Neural progenitor cell (in vitro differentiated cells): ENCODE results near the gene EED.

Experiments used
- EZH2 ChIP-seq: fragments of 200-600 bp; sonication (generic); IDR thresholded peaks from 2 replicates; pipeline ENCODE4 v1.6.1; 2017; ENCODE audit warnings: antibody characterized with exemption, mild to moderate bottlenecking, moderate library complexity
- EZH2phosphoT487 ChIP-seq: fragments of 200-600 bp; sonication (generic); IDR thresholded peaks from 2 replicates; pipeline ENCODE4 v1.6.1; 2017; ENCODE audit warnings: antibody characterized with exemption
- TF ChIP-seq, protein P1 (sequence below): fragments of 200-600 bp; sonication (generic); IDR thresholded peaks from 2 replicates; pipeline ENCODE4 v1.5.1; 2017; ENCODE audit warnings: antibody characterized with exemption, mild to moderate bottlenecking

DNA sequence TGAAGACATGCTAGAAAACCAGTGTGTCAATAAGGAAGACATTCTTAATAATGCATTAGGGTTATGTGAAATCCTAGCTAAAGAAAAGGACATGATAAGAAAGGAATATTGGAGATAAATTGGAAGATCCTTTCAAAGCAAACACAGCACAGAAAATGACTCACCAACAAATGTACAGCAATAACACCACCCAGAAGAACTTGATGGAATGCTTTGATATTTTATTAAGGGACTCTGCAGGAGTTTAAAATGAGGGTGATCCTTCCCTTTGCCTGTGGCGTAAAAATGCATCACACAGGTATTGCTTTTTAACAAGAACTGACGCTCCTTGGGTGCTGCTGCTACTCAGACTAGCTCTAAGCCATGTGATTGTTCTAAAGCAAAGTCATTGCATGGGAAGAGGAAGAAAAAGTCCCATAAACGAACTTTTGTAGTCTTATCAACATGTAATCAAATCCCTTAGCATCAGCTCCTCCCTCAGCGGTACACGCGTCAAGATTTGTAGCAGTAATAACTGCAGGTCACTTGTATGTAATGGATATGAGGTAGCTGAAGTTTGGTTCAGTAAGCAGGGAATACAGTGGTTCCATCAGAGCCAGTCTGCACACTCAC, 48.4 kb upstream of the EED start:
- TF ChIP-seq, protein P1, sequence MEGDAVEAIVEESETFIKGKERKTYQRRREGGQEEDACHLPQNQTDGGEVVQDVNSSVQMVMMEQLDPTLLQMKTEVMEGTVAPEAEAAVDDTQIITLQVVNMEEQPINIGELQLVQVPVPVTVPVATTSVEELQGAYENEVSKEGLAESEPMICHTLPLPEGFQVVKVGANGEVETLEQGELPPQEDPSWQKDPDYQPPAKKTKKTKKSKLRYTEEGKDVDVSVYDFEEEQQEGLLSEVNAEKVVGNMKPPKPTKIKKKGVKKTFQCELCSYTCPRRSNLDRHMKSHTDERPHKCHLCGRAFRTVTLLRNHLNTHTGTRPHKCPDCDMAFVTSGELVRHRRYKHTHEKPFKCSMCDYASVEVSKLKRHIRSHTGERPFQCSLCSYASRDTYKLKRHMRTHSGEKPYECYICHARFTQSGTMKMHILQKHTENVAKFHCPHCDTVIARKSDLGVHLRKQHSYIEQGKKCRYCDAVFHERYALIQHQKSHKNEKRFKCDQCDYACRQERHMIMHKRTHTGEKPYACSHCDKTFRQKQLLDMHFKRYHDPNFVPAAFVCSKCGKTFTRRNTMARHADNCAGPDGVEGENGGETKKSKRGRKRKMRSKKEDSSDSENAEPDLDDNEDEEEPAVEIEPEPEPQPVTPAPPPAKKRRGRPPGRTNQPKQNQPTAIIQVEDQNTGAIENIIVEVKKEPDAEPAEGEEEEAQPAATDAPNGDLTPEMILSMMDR: no peak
- TF ChIP-seq EZH2: no peak
- no peak for TF ChIP-seq EZH2phosphoT487
